T47D (cell line): ENCODE measurements around the gene IL3.

ENCODE experiments used
- DNase-seq, 2 experiments: peaks; one replicate each; pipeline versions ENCODE4 v3.0.0 to v3.0.0-alpha.2; 2011 to 2012; ENCODE audit warnings: low read depth in 1 of 2, low spot score in 1 of 2
- JUND ChIP-seq: IDR thresholded peaks from 2 replicates; pipeline ENCODE4 v1.6.1; 2012; ENCODE audit warnings: low read depth
- in situ Hi-C: cut with HindIII; loops from 2 replicates; pipeline ENCODE4 v1.10.0; 2016; ENCODE audit warnings: low sequenced_read_pairs, low pct_unique_long_range_greater_than_20kb

IL3 gene

DNA sequence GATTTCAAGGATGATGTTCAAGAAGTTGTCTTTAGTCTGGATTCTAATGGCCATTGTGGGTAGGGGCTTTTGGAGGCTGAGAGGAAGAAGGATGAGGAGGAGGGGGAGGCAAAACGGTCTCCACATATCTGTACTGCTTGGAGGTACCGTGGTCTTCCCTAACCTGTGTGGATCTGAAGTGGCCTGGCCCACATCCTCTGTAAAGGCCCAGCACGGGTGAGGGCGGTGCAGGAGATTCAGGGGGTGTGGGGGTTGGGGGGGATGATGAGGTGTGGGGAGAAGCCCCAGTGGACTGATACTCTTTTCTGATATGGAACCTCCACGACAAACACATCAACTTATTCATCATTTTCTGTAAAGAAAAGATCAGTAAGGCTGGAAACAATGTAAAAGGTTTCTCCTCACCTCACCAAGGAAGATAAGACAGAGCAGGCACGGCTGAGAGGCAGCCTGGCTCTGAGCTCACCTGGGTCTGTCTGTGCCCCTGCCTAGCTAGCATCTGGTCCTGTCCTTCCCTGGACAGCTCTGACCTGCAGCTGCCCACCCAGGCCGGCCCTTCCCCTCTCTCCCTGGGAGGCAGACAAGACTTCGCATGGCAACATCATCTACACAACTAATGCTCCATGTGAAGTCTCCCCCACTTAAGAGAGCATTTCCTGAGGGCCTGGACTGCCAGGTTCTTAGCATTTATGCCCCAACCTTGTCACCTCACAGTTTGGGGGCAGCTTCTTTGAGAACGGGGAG, 5.6 kb upstream of the IL3 start:
- TF ChIP-seq JUND = no peak
- in situ Hi-C loops = no loop called here
- no peak for DNase-seq

DNA sequence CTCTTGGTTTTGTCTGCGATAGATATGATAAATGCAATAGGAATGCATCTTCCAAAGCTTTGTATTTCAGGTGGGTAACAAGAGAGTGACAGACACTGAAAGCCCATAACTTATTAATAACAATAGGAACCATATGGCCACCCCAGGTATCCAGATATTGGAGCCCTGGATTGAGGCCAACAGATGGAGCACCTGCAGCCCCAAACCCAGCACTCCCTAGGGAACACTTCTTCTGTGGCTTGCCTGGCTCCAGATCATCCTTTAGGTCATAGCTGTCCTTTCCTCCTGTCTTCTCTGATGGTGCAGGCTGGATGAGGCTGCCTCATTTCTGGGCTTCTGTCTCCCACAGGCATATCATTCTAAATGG, 5.0 kb upstream of the IL3 start:
- TF ChIP-seq JUND = no peak
- in situ Hi-C loops = no loop called here
- no peak for DNase-seq

GRCh38 chr5:132055808-132056609, 4.4 kb upstream of the IL3 start:
- in situ Hi-C loops = no loop called here

DNA sequence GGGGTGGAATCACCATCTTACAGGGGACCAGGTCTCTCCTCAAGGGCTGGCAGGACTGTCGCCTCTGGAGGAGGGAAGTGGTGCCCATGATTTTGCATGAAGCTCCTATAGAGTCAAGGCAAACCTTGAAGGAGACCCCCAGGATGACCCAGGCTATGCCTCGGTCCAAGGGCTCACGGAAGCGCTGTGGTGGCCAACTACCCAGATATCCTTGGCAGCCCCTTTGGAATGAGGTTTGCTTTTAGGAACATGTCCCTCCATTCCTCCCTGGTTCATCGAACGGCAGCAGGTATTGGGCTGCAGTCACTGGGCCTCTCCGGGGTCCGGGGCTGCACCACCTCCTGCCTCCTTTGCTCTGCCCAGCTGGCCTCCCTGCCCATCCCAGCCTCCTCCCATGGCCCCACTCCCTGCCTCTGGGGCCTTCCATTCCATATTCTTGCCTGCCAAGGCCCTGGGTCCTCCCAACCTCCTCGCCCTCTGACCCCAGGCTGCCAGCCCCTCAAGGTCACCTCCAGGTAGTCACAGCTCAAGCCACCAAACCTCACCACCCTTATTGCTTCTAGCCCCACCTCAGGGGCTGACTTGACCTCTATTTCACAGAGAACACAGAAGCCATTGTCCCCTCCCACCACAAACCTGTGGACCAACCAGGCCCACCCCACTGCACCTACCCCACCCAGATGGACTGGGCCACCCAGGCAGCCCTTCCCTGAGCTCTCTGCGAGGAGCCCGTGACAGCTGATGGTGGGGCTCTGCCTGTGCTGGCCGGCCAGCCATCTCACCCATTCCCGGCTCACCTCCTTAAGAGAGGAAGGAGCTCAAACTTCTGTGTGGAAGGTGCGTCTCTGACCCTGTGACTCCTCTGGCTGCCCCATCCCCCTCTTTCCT, 3.6 kb upstream of the IL3 start:
- in situ Hi-C loops = no loop called here
- no peak for TF ChIP-seq JUND
- DNase-seq = no peak

More at GRCh38 chr5:132055808-132056609, 4.4 kb upstream of the IL3 start:
- TF ChIP-seq JUND = no peak
- DNase-seq = no peak

DNA sequence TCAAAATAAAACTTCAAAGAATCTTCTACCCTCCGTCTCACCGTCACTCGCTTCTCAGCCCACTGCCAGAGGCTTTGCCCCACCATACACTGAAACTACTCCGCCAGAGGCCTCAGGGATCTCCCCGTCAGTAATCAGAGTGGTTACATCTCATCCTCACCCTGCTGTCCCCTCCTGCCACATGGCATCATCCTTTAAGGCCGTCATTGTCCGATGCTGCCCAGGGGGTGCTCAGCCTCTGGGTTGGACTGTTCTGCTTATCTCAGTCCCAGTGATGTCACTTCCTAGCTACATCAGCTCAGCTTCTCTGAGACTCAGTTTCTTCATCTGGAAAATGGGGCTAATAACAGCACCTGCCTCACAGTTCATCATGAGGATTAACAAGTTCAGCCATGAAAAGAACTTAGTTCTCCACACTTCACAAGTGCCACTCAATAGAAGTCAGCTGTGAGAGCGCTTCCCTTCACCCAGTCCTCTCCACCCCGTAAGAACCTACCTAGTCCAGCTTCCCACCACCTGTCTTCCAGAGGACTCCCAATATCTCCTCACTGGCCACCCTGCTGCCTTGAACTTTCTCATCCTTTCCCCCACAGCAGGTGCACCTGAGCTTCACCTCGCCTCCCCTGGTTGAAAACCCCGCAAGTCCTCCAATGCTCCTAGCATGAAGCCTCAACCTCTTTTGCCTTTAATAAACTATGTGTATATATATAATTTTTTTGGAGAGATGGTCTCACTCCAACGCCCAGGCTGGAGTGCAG, 2.8 kb upstream of the IL3 start:
- in situ Hi-C loops = no loop called here
- no peak for TF ChIP-seq JUND
- no peak for DNase-seq

GRCh38 chr5:132058646-132059042, 1.8 kb upstream of the IL3 start:
- DNase-seq = no peak
- TF ChIP-seq JUND = no peak
- in situ Hi-C loops = no loop called here

DNA sequence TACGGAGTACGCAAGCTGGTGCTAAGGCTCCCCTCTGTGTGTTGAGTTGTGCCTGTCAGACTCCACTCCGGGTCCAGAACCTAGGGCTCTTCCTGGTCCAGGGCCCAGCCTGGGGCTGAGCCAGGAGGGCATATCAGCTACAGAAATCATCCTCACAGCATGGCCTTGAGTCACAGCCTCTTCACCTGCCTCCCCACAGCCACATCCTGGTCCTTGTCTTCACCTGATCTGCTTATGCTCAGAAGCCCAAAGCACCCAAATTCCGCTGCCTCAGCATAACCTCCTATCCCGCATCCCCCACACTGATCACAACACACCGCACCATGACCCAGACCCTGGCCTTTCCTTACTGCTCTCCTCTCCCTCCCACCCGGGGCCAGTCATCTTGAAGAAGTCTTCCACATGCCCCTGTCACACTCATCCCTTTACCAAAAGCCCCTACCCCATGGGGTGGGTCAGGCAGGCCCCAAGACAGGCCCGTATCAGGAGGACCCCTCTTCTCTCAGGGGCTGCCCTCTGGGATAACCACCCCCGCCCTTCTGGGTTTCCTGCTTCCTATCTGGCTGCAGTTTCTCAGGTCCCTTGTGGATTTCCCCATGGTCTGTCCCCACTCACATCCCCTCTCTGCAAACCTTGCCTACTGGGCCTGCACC, 1.3 kb upstream of the IL3 start:
- in situ Hi-C loops = no loop called here
- TF ChIP-seq JUND = no peak
- no peak for DNase-seq

DNA sequence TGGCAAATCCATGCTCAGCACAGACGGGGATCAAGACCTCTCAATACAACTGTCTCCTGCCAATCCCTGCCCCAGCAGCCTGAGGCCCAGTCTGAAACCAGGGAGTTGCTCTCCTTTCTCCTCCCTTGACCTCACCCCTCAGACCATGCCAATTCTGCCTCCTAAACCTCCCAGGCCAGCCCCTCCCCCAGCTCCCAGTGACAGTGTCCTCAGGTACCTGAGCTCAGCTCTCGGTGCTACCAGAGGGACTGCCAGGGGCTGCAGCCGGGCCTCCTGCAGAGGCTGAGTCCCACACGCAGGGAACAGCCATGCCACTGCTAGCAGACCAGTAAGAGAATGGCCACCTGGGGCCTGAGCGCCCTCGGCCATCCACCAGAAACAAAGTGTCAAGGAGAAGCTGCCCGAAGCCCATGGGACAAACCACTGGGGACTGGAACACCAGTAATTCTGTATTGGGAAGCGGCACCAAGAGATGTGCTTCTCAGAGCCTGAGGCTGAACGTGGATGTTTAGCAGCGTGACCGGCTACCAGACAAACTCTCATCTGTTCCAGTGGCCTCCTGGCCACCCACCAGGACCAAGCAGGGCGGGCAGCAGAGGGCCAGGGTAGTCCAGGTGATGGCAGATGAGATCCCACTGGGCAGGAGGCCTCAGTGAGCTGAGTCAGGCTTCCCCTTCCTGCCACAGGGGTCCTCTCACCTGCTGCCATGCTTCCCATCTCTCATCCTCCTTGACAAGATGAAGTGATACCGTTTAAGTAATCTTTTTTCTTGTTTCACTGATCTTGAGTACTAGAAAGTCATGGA, 557 bp upstream of the IL3 start:
- DNase-seq = no peak
- in situ Hi-C loops = no loop called here
- no peak for TF ChIP-seq JUND

DNA sequence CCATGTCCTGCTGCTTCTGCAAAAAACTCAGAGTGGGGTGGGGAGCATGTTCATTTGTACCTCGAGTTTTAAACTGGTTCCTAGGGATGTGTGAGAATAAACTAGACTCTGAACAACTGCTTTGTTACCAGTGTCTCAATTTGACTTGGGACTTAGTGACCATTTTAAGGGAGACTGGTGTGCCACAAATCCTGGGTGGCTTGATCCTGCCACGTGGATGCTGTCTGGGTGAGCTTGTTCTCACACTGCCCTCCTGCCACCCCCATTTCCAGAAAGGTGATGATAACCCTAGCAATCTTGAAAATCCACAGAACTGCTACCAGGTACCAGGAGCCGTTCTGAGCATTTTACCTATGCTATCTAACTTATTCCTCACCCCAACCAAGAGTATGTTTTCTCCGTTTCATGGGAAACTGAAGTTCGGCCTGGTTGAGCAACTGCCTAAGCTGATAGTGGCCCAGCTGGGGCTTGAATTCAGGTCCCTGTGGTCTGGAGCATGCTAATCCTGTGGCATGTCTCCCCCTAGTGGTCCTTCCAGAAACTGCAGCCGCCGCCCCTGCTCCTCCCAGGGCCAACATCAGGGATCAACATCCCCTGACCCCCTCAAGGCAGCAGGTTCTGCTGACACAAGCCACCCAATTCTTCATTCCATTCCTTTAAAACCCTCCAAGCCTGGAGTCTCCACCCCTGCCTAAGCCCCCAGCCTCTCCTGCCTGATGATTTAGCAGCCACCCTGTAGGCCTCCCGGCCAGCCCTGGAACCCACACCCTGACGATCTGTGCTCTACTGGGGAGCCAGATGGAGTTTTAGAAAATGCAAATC, 2.8 kb downstream of the IL3 start:
- in situ Hi-C loops = no loop called here
- peak; percentile 57 to 61 for DNase-seq
- TF ChIP-seq JUND = no peak

DNA sequence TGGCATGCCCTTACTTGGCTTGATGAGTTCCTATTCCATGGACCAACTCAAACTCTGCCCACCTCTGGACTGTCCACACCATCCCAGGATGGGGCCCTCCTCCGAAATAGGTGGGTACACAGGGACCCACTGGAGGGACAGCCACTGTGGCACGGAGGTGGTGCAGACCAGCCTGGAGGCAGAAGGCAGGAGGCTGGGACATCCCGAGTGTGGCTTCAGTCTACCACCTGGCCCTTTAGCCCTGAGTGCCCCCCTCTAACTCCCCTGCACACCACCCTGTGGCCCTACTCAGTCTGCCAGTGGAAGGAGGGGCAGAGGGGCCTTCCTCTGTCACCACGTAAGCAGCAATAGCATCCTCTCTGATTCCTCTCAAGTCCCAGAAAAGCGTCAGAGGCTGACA, 3.7 kb downstream of the IL3 start:
- in situ Hi-C loops = no loop called here
- no peak for DNase-seq
- no peak for TF ChIP-seq JUND
